ENCODE data around the gene PLPPR2.
"Not testable (repeated sequence)": the region's sequence is repeated elsewhere in the genome, so short reads cannot be mapped to it uniquely, and the experiment has no call there.

Gene PLPPR2

DNA sequence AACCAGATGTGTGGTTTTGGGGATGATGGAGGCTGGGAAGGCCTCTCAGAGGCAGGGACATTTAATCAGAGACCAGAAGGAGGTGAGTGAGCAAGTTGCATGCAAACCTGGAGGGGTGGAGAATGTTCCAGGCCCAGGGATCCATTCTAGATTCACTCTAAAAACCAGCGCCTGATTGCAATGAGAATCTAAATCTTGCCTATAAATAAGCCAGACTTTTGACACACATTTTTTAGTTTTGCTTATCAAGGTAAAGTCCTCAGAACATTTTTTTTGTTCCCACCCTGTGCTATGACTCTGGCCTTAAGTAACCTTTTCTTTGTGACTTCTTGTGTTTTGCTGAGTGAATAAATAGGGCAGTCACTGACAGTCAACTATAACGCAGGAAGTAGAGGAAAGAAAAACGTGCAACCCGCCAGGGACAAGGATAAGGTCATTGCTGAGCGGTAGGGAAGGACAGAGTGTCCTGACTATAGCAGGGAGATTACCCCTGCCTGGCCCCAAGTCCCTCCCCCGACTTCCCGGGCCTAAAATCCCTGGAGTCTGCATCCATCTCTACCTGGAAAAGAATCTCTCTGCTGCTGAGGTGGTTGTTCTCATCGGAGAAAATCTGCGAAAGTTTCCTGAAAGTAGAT lies 49.5 kb downstream of the PLPPR2 start:
- no peak for DNase-seq

DNA sequence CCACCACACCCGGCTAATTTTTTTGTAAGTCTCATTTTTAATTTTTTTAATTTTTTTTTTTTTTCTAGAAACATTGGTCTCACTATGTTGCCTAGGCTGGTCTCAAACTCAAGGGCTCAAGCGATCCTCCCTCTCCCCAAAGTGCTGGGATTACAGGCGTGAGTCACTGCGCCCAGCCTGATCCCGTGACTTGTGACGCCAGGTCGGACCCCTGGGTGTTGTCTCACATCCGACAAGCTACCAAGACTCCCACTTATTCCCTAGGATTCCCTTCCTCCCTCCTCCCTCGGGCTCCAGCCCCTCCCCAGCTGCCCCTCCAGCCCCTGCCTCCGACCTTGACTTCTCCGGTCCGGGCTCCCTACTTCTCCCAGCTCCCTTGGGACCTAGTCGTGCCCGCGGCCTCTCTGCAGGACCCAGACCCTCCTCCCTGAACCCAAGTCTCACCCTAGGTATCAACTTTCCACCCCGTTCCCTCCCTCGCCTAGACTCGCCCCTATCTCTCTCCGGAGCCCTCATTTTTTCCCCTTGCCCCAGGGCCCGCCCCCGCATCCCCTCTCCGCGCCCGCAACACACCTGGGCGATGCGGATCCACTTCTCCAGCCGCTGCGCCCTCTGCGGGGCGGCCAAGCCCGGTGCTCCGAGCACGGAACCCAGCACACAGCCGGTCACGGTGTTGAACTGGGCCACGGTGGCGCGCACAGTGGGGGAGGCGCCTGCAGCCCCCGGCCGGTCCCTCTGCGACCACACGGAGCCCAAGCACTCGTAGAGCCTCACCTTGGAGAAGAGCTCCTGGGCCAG lies 50.8 kb downstream of the PLPPR2 start:
- DNase-seq, result peak; percentile 66

DNA sequence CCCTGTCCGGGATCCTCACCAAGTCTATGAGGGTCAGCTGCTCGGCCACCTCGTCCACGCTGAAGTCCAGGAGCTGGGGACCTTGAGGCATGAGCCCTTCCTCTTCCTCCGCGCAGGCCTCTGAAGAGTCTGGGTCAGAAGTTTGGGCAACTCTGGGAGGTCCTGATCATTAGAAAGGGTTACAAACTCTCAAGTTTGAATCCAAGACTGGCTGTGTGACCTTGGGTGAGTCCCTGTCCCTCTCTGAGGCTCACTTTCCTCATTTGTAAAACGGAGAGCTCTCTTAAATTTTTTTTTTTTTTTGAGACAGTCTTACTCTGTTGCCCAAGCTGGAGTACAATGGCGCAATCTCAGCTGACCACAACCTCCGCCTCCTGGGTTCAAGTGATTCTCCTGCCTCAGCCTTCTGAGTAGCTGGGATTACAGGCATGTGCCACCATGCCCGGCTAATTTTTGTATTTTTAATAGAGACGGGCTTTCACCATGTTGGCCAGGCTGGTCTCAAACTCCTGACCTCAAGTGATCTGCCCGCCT lies 51.5 kb downstream of the PLPPR2 start:
- not testable (repeated sequence) for DNase-seq

GRCh38 chr19:11408591-11408990 lies 53.4 kb downstream of the PLPPR2 start:
- DNase-seq, result no peak

- DNase-seq, result no peak
These were observed 55.5 kb downstream of the PLPPR2 start for GRCh38 chr19:11410682-11411081.

DNA sequence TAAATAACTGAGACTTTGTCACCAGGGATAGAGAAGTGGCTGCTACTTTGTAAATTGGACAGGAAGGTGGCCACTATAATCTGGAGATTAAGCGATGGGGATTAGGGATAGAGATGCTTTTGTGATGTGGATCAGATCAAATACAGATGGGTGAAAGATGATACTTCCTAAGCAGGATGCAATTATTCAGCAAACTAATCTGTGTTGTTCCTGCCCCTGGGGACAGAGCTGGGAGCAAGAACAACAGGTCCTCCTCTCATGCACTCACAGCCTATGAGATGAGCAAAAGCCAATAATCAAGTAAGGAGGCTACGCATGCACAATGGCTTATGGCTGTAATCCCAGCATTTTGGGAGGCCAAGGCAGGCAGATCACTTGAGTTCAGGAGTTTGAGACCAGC lies 59.3 kb downstream of the PLPPR2 start:
- no peak for DNase-seq

Data from activated CD4-positive, alpha-beta T cell treated with anti-CD3 and anti-CD28 coated beads for 48 hours (primary cell).